Measurements from ENCODE around the gene TTC28.

DNA sequence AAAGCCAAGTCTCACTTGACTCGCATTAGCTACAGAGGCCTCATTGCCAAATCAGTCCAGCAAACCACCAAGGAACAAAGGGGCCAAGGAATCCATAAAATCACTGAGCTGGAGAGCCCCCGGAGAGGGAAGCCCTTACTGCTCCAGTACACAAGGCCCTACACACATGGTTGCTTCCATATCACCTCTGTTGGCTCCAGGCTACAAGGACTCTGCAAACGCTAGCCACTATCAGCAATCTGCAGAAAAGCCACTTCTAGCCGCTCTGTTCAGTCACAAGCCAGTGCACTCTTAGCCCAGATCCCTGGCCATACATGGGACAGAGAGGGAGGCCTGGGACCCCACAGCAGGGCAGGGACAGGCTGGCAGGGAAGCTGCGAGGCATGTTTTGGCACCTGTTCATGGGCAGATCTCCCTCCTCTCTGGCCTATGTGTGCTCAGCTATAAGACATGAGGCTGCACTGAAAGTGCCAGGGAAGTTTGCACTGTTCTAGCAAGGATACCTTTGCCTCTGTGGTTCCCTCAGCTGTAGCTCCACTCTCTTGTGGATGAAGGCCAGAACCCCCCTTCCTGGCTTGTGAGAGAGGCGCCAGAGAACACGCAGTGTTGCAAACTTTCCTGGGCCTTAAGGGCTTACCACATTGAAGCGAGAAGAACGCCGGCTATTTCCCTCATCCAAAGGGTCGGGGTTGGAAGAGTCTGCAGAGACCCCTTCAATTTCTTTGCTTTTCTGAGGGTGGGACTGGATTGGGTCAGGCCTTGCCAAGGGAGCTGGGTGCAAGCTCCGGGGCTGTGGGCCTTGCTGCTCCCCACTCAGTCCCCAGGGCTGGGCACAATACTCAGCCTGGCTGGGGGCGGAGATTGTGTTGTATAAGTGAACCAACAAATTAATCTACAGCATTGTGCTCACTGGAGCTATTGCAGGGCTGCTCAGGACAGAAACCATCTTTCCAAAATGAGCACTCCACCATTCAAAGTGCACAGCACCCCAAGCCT is 651.9 kb downstream of the TTC28 start:
- TF ChIP-seq, protein P1, sequence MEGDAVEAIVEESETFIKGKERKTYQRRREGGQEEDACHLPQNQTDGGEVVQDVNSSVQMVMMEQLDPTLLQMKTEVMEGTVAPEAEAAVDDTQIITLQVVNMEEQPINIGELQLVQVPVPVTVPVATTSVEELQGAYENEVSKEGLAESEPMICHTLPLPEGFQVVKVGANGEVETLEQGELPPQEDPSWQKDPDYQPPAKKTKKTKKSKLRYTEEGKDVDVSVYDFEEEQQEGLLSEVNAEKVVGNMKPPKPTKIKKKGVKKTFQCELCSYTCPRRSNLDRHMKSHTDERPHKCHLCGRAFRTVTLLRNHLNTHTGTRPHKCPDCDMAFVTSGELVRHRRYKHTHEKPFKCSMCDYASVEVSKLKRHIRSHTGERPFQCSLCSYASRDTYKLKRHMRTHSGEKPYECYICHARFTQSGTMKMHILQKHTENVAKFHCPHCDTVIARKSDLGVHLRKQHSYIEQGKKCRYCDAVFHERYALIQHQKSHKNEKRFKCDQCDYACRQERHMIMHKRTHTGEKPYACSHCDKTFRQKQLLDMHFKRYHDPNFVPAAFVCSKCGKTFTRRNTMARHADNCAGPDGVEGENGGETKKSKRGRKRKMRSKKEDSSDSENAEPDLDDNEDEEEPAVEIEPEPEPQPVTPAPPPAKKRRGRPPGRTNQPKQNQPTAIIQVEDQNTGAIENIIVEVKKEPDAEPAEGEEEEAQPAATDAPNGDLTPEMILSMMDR (IDR thresholded peaks at IDR 0.05; ENCODE audit: insufficient read depth, low read depth, low read length), result no peak
- TF ChIP-seq EZH2 (IDR thresholded peaks at IDR 0.05; ENCODE audit: insufficient read depth, low read length), result no peak
